ENCODE data around the gene DYNC1I1. TPM values are rescaled to one million over a fixed set of nuclear protein-coding genes. Genes with fewer than 3 reads are reported as not detected.

The DYNC1I1 gene
- total and polyA plus RNA-seq, 4 donors = 0.28 to 0.67 (median 0.39) TPM

GRCh38 chr7:95828824-95829790, 56.8 kb downstream of the DYNC1I1 start:
- Histone ChIP-seq H3K36me3 (ENCODE audit: control insufficient read depth in 4 of 4, insufficient read depth in 3 of 4, low read depth in 1 of 4, low read length in 3 of 4) (no peaks in the 10 kb centered on the region), H3K9ac (ENCODE audit: low read depth in 1 of 2, low read length in 2 of 2) (no peak overlapping the region), H3K4me1 (ENCODE audit: control insufficient read depth in 4 of 4, insufficient read depth in 4 of 4, low read length in 3 of 4) (no peaks in the 10 kb centered on the region), H3K9me3 (ENCODE audit: control insufficient read depth in 4 of 4, low read length in 3 of 4) (no peaks in the 10 kb centered on the region), H3K27me3 (ENCODE audit: control insufficient read depth in 4 of 4, insufficient read depth in 4 of 4, low read length in 3 of 4) (no peaks in the 10 kb centered on the region), H3K4me3 (ENCODE audit: low read depth in 1 of 3, low read length in 3 of 3) (no peak overlapping the region), H3K27ac (ENCODE audit: low read depth in 1 of 2, low read length in 2 of 2) (no peak overlapping the region)
- TF ChIP-seq REST (IDR thresholded peaks at IDR 0.05) (no peak), MAX (IDR thresholded peaks at IDR 0.05) (no peak), EGR1 (IDR thresholded peaks at IDR 0.05; ENCODE audit: low read depth in 2 of 2) (no peak), NR2F2 (IDR thresholded peaks at IDR 0.05) (no peak), TAF1 (conservative IDR thresholded peaks at IDR 0.05) (no peak), RXRA (IDR thresholded peaks at IDR 0.05) (no peak), GABPA (IDR thresholded peaks at IDR 0.05 in 1 of 2, conservative IDR thresholded peaks at IDR 0.05 in 1 of 2) (no peak), YY1 (IDR thresholded peaks at IDR 0.05) (no peak), FOXA1 (IDR thresholded peaks at IDR 0.05) (no peak), HNF4A (conservative IDR thresholded peaks at IDR 0.05) (no peak), CTCF (IDR thresholded peaks at IDR 0.05; ENCODE audit: low read depth, low read length, missing input control) (no peak), ATF3 (IDR thresholded peaks at IDR 0.05) (no peak), SP1 (IDR thresholded peaks at IDR 0.05) (no peak), HNF4G (IDR thresholded peaks at IDR 0.05) (no peak), ZBTB33 (IDR thresholded peaks at IDR 0.05) (no peak), FOXA2 (IDR thresholded peaks at IDR 0.05) (no peak), JUND (IDR thresholded peaks at IDR 0.05) (no peak), RAD21 (IDR thresholded peaks at IDR 0.05) (no peak)
- no peak for DNase-seq (ENCODE audit: low spot score)
- 66% methylated on average over 4 of the region's 4 CpGs for WGBS
